HG03159 (cell line): ENCODE measurements around the gene RARRES2.
A peak's percentile ranks its signal among the peaks of the same experiment; 100 is the strongest.

Experiments used
- ATAC-seq: cut with Tn5 transposase; IDR thresholded peaks from one replicate; pipeline ENCODE4 v1.9.1; 2021; ENCODE audit warnings: mild to moderate bottlenecking, moderate library complexity; ENCODE audit not compliant: unreplicated experiment

Gene RARRES2

DNA sequence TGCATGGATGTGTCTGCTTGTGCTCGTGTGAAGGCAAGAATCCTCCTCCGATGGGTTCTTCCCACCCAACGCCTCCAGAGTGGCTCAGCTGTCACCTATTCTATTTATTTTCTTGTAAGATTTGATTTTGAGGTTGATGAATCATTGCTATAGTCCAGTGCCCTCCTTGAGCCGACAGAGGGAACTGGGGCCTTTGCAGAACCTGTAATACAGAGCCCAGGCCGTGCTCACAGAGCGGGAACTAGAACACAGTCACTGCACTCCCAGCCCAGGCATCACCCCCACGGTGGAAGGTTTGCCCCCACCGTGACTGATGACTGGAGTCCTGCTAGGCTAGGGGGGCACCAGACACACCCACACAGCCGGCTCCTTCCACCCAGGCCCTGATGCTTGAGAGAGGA, 2.0 kb downstream of the RARRES2 start:
- ATAC-seq: no peak

DNA sequence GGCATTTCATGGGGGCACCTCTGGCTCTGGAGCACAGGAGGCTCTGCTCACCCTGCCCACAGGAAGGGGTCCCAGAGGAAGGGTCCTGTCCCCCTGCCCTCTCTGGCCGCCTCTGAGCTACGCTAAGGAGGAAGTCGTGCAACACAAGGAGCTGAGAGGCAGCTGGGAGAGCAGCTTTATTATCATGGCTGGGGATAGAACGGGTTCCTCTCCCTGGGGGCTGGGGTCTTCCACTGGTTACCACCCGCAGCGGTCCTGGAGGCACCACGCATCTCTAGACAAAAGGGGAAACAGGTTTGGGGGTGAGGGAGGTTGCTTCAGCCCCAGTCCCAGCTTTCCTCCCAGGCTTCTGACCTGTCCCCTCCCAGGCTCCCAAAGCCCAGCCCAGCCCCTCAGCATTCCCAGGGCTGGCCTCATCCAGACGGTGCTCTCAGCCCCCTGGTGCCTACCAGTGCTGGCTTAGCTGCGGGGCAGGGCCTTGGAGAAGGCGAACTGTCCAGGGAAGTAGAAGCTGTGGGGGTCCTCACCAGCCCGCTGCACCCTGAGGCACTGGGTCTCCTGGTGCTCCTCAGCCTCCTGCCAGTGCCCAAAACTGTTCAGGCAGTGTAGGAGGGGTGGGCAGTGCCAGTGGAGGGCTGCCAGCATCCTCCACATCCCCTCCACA, 3.1 kb downstream of the RARRES2 start:
- no peak for ATAC-seq

DNA sequence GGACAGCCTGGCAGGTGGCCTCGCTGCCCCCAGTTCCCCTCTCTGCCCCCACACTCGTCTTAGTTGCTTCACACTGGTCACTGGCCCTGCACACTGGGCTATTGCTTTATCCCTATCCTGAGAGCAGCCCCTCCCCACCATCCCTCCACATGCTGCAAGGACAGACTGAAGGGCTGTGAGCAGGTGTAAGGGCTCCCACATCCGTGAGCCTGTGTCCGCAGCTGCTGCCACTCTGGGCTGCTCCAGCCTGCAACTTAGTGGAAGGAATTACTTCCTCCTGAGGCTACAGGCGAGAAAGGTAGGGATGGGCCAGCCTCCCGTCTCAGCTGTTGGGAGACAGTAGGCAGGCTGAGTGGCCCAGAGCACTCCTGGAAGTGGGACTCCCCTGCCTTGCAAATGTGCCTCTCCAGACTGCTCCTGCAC, 3.8 kb downstream of the RARRES2 start:
- no peak for ATAC-seq

DNA sequence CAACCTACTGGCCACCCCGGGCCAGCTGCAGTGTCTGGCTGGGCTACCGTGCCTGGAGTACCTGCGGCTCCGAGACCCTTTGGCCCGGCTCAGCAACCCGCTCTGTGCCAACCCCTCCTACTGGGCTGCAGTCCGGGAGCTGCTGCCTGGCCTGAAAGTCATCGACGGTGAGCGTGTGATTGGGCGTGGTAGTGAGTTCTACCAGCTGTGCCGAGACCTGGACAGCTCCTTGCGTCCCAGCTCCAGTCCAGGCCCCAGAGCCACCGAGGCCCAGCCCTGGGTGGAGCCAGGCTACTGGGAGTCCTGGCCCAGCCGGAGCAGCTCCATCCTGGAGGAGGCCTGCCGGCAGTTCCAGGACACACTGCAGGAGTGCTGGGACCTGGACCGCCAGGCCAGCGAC, 4.2 kb downstream of the RARRES2 start:
- ATAC-seq: no peak

DNA sequence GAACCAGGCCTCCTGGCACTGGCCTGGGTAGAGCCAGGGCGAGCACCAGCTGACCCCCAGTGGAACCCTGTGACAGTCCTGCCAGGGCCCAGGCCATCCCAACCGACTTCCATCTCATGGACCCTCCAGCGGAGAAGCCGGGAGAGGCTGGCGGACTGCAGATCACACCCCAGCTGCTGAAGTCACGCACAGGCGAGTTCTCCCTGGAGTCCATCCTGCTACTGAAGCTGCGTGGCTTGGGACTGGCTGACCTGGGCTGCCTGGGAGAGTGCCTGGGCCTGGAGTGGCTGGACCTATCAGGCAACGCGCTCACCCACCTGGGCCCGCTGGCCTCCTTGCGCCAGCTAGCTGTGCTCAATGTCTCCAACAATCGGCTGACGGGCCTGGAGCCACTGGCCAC, 4.7 kb downstream of the RARRES2 start:
- no peak for ATAC-seq

DNA sequence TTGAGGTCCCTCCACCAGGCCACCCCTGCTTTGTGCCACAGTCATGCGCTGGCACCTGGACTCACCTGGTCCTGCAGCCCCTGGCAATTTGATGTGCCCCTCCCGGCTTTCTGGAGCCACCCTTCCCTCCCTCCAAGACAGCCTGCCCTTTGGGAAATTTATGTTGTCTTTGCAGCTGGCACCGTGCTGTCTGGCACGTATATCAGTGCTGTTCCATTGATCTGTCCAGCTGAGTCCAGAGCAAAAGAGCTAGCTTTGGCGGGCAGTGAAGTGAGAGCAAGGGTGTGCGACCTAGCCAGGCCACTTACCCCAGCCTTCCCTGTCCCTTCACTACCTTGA, 5.7 kb downstream of the RARRES2 start:
- ATAC-seq: no peak

DNA sequence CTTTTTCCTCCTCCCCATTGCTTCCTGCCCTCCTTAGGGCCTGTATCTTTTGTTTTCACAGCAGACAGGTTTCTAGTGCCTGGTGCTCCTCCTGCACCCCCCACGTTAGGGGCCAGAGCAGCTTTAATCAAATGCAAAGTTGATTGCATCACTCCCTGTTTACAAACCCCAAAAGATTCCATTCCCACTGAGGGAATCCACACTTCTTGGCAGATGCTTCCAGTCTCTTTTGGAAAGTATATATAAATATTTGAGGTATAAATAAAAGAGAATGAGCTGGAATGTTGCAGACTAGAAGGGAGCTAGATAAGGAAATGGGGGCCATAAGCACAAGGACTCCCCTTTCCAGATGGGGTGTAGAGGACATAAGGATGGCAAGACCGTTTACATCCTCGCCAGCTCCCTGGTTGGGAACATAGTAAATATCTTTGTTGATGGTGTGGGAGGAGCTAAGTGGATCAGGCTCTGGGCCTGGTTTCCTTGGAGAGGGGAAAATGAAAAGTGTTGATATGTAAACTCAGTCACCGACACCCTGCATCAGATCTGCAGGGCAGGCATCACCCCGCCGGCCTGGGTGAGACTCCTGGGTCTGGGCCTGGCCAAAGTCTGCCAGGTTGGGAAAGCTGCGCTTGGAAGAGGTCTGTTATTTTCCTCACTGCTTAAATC, 6.2 kb downstream of the RARRES2 start:
- ATAC-seq: no peak

DNA sequence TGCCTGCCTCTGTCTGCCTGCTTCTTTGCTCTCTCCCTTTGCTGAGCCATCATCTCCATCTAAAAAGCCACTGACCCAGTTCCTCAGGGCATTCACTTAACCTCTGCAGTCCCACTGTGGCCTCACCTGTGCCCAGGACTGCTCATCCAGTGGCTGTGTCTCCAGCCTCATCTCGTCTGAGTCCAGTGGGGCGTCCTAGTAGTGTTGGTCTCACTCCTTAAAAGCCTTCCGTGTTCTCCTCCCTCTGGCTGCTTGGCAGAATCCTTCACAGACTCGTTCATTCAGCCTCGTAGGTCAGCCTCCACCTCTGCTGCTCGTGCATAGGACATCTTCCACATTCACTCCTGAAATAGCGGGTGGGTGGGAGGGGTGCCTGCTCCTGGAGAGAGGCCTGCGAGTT, 7.3 kb downstream of the RARRES2 start:
- no peak for ATAC-seq

DNA sequence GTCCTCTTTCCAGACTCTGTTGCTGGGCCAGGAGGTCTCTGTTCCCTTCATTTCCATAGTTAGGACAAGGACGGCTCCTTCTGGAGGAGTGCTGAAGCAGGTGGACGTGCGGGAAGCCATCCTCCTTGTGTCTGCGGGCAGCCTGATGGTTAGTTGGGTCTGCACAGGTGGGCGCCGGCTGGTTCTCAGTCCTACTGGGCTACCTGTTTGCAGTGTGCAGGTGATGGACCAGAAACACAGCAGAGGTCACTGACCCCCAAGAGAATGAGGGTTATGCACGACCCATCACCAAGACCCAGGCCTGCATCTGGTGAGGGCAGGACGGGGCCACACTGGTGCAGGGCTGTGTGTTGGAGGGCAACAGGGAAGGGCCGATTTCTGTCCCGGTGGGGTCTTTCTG, 7.8 kb downstream of the RARRES2 start:
- no peak for ATAC-seq

DNA sequence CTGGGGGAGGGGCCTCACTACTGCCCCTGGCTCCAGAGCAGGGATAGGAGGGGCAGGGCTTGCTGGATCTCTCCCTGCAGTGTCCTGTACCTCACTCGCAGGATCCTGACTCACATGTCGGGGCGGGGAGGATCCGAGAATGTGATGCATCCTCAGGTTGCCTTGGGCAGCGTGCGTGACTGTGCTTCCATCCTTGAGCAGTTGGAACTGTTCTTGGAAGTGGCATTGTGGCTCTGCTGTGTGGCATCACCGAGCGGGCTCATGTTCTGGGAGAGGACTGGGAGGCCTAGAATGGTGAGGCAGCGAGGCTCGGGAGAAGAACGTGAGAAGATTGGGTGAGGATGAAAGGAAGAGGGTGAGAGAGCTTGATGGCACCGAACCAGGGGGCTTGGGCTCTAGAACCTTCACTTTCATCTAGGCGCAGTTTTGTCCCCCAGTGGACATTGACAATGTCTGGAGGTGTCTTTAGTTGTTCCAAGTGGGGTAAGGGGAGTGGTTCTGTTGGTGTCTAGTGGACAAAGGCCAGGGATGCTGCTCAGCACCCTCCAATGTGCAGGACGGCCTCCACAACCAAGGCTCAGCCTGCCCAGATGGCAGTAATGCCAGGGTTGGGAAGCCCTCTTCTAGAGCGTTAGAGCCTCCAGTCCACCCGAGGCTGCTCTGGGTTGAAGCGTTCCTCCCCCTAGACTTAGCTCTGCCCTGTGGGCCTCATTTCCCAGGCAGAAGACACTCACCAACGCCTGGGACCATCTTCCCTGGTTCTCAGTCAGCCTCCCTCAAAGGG, 8.4 kb downstream of the RARRES2 start:
- ATAC-seq: no peak

DNA sequence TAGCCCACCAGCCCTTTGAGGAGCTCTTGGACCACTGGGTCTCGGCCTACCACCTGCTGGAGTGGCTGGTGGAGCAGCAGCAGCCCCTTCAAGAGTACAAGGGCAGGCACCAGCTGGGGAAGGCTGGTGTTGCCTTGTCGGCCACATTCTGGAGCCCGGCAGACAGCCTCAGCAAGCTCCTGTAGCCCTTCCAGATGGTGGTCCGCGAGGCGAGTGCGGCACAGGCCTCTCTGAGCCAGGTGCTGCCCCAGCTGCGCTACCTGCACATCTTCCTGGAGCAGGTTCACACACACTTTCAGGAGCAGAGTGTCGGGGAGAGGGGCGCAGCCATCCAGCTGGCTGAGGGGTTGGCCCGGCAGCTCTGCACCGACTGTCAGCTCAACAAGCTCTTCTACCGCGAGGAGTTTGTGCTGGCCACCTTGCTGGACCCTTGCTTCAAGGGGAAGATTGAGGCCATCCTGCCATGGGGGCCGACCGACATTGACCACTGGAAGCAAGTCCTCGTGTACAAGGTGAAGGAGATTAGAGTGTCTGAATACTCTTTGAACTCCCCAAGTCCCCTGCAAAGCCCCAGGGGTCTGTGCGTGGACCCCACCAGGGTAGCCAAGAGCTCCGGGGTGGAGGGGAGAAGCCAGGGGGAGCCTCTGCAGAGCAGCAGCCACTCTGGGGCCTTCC, 11.1 kb downstream of the RARRES2 start:
- ATAC-seq: no peak

DNA sequence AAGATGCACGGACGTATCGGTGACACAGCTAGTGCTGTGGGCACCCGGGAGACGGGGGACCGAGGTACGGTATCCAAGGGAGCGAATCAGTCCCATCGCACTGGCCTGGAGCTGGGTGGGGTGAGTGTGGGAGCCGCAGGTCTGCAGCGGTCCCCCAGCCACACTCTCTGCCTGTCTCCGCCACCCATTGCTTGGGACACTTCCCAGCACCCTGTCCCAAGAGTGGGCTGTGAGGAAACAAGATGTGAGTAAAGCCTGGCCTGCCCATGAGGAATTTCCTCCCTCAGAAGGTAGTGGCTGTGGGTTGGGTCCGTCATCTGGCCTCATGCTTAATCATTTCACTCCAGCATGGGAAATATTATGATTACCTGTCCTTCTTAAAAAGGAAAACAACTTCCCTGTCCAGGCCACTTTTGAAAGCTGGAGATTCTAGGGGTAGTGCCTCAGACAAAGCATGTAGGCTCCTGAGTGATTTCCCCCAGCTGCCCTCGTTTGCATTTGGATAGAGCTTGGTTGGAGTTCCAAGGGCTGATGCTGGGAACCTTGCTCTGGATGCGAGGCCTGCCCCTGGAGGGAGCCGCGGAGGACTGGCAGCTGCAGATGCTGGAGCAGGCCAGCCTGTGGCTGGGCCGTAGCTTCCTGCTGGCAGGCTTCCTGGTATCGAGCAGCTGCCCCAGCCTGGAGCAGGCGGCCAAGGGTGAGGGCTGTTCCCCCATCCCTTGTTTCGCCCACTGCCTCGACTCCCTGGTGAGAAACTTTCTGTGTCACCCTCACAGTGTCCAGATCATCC, 11.9 kb downstream of the RARRES2 start:
- ATAC-seq: no peak

DNA sequence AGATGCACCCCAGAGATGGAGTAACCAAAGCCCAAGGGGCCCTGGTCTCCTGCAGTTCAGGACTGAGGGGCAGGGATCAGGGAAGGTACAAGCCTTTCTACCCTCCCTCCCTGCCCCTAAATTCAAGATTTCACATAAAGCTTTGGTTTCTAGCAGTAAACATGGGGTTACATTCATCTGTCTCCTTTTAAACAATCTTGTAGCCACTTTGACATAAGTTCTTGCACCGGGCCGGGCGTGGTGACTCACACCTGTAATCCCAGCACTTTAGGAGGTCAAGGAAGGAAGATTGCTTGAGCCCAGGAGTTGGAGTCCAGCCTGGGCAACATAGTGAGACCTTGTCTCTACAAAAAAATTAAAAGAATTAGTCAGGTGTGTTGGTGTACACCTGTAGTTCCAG, 14.1 kb downstream of the RARRES2 start:
- no peak for ATAC-seq

DNA sequence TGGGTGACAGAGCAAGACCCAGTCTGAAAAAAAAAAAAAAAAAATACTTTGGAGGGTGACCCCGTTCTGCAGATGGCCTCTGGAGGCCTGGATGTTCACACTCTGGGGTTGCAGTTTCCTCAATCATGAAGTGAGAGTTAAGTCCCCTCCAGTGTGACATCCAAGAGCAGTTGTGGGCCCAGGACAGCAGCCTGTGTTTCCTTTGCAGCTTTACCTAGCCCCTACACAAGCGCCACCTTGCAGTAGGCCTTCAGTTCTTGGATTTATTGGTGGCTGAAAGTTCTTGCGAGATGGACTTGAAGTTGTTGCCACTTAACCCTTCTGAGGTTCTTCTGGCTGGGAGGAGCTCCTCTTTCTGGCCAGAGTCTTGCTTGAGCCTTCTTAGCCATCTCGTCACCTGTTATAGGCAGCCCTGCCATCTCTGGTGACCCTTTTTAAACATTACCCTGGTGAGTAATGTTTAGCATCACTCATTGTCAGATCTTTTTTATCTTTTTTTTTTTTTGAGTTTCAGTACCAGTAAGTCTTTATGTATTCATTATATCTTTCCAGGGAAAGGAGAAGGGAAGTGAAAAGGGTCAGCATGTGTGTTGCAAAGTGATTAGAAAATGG, 14.7 kb downstream of the RARRES2 start:
- no peak for ATAC-seq

DNA sequence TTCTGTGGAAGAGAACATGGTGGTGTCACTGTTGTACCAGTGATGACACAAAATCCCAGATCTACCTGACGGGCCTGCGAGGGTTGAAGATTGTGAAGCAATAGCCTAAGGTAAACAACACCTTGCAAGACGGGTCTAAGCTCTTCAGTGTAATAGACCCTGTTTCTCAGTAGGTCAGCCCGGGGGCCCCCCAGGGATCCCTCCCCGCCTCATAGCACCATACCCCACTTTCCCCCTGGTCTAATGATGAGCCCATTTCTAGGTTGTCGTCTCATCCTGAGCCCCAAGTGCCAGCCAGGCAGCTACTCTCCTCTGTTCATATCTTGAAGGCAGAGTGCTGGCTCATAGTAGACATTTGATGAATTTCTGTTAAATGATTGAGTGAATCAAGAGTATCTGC, 15.5 kb downstream of the RARRES2 start:
- ATAC-seq: no peak

DNA sequence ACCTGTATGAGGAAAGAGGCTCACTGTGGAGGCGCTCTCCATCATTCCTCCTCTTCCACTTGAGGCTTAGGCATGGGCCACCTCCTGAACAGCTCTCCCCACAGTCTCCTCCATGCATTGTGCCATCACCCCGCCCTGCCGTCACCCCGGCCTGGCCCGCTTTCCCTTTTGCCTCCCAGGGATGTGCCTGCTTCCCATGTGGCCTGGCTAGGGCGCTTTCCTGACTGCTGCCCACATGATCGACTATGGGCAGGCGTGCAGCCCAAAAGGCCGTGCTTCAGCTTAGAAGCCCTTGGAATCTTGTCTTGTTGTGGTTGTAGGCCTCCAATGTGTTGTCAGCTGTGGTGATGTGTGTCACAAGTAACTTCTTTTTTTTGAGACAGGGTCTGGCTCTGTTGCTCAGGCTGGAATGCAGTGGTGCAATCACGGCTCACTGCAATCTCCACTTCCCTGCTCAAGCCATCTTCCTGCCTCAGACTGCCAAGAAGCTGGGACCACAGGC, 16.3 kb downstream of the RARRES2 start:
- no peak for ATAC-seq

DNA sequence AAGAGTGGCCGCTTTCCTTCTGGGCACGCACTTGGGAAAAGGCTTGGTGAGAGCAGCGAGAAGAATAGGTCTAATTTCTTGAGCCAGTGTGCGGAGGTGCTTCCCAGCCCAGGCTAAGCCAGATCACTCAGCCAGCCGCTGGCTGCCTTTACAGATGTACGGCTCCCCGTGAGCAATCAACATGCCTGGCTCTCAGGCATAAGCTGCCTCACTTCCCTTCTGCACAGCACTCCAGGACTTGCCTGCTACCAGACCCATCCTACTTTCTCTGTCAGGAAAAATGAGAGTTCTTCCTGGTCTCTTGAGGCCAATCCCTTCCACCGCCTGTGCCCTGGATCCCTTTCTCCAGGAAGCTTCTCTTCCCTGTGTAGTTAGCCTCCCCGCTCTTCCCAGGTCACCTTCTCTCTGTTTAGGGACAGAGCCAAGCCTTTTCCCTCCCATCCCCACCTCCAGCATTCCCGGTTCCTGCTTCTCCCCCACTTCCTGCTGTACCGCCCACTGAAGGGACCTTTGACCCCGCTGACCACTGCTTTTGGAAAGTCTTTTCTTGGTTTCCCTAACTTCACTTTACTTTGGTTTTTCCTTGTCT, 17.0 kb downstream of the RARRES2 start:
- ATAC-seq: no peak

DNA sequence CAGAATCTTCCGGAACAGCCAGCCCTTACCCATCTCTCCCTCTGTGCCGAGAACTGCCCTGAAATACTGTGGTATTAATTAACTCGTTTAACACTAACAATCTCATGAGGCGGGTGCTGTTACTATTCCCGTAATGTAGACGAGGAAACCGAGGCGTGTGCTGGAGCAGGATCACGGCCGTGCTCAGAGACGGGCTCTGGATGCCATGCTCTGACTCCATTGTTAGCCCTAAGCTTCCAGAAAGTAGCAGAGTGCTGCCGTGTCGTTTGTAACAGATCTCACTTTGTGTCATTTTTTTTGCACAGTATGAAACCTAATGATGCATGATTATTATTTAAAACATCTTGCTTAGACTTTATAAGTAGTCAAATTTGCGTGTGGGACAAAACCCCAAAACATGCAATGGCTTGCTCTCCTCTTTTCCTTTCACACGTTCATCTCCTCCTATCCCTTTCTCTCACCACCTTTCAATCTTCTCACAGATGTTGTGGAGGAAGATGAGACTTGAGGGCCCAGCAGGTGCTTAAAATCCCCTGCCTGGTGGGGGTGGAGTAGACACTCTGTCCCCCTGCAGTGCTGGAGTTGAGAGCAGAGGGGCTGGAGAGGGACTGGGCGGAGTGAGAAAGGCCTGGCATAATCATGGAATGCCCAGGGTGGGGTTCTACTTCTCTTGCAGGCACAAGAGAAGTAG, 17.6 kb downstream of the RARRES2 start:
- peak; percentile 26 for ATAC-seq
